Activated B cell treated with CpG ODN at 0.5 μM for 24 hours (primary cell): ENCODE results near the gene ERBB4. TPM values are rescaled to one million over a fixed set of nuclear protein-coding genes. Genes with fewer than 3 reads are reported as not detected.

Experiments
- ATAC-seq: fragments of 200-7000 bp; cut with Tn5 transposase; one replicate; pipeline ENCODE4 v1.10.0; 2021; ENCODE audit warnings: low read depth, mild to moderate bottlenecking, moderate library complexity
- CTCF ChIA-PET: fragments of 350-600 bp; sonication (Branson Sonifier 250); formaldehyde crosslinking; loops from one replicate; lab custom pipeline; 2021; ENCODE audit warnings: antibody characterized with exemption; lab: Charles Lee
- POLR2A ChIA-PET: fragments of 350-600 bp; sonication (Branson Sonifier 250); formaldehyde crosslinking; loops from one replicate; lab custom pipeline; 2021; ENCODE audit warnings: antibody characterized with exemption; lab: Charles Lee
- DNase-seq: peaks from one replicate; pipeline ENCODE4 v3.0.0; 2022
- H3K27ac Mint-ChIP-seq: one replicate; pipeline ENCODE4 v1.8.0; 2020; ENCODE audit warnings: mixed read lengths
- H3K27me3 Mint-ChIP-seq: one replicate; pipeline ENCODE4 v1.8.0; 2021; ENCODE audit warnings: mixed read lengths
- H3K36me3 Mint-ChIP-seq: one replicate; pipeline ENCODE4 v1.8.0; 2021; ENCODE audit warnings: low read depth, mixed read lengths
- H3K4me1 Mint-ChIP-seq: one replicate; pipeline ENCODE4 v1.8.0; 2021; ENCODE audit warnings: mixed read lengths
- H3K4me3 Mint-ChIP-seq: one replicate; pipeline ENCODE4 v1.8.0; 2020; ENCODE audit warnings: mild to moderate bottlenecking, mixed read lengths
- H3K9me3 Mint-ChIP-seq: one replicate; pipeline ENCODE4 v1.8.0; 2020; ENCODE audit warnings: mixed read lengths
- CTCF ChIP-seq: fragments of 200-600 bp; IDR thresholded peaks from one replicate; pipeline ENCODE4 v1.8.0; 2022; ENCODE audit warnings: antibody characterized with exemption, mild to moderate bottlenecking
- intact Hi-C: fragments of 100-400 bp; cut with micrococcal nuclease; formaldehyde crosslinking; loops from one replicate; pipeline ENCODE4 v1.15.1; 2024
- total RNA-seq: library from RNA; stranded (reverse); gene quantifications from 2 replicates; pipeline ENCODE4 v1.2.3, GENCODE V29; 2022

Gene ERBB4
- total RNA-seq, 1 donor from 2014 or later, result not detected

GRCh38 chr2:211512806-211513205 lies 1025.8 kb downstream of the ERBB4 start:
- Mint-ChIP-seq H3K4me3 (no peak overlapping the region), H3K36me3 (no peaks in the 10 kb centered on the region), H3K4me1 (no peaks in the 10 kb centered on the region), H3K27me3 (no peaks in the 10 kb centered on the region), H3K9me3 (peaks cover 2% of the 10 kb centered on the region), H3K27ac (no peak overlapping the region)
- intact Hi-C loops, result no loop called here
- ATAC-seq (no peak), DNase-seq (no peak)
- CTCF ChIA-PET, result no interaction called here
- POLR2A ChIA-PET, result no interaction called here
- no peak for TF ChIP-seq CTCF

- TF ChIP-seq CTCF, result no peak
- Mint-ChIP-seq H3K27me3 (no peaks in the 10 kb centered on the region), H3K36me3 (no peaks in the 10 kb centered on the region), H3K27ac (no peak overlapping the region), H3K9me3 (peaks cover 5% of the 10 kb centered on the region), H3K4me1 (no peaks in the 10 kb centered on the region), H3K4me3 (no peak overlapping the region)
- DNase-seq, result no peak
- intact Hi-C loops, result no loop called here
- ChIA-PET POLR2A (no interaction called here), CTCF (no interaction called here)
- no peak for ATAC-seq
Measured at GRCh38 chr2:211503856-211504255, 1034.7 kb downstream of the ERBB4 start.

GRCh38 chr2:211503198-211503597 lies 1035.4 kb downstream of the ERBB4 start:
- ATAC-seq (no peak), DNase-seq (no peak)
- Mint-ChIP-seq H3K36me3 (no peaks in the 10 kb centered on the region), H3K4me3 (no peak overlapping the region), H3K4me1 (no peaks in the 10 kb centered on the region), H3K27ac (no peak overlapping the region), H3K9me3 (peaks cover 4% of the 10 kb centered on the region), H3K27me3 (no peaks in the 10 kb centered on the region)
- intact Hi-C loops, result no loop called here
- ChIA-PET CTCF (no interaction called here), POLR2A (no interaction called here)
- TF ChIP-seq CTCF, result no peak

GRCh38 chr2:211498551-211499205 lies 1039.9 kb downstream of the ERBB4 start:
- intact Hi-C loops, result no loop called here
- Mint-ChIP-seq H3K4me1 (no peaks in the 10 kb centered on the region), H3K9me3 (no peaks in the 10 kb centered on the region), H3K27ac (no peak overlapping the region), H3K27me3 (no peaks in the 10 kb centered on the region), H3K4me3 (no peak overlapping the region), H3K36me3 (no peaks in the 10 kb centered on the region)
- POLR2A ChIA-PET, result no interaction called here
- DNase-seq, result no peak
- TF ChIP-seq CTCF, result no peak
- ATAC-seq, result no peak
- CTCF ChIA-PET, result no interaction called here

GRCh38 chr2:211495339-211495738 lies 1043.3 kb downstream of the ERBB4 start:
- DNase-seq (no peak), ATAC-seq (no peak)
- Mint-ChIP-seq H3K27ac (no peak overlapping the region), H3K27me3 (no peaks in the 10 kb centered on the region), H3K4me3 (no peak overlapping the region), H3K36me3 (no peaks in the 10 kb centered on the region), H3K4me1 (no peaks in the 10 kb centered on the region), H3K9me3 (peaks cover 2% of the 10 kb centered on the region)
- no peak for TF ChIP-seq CTCF
- CTCF ChIA-PET, result no interaction called here
- POLR2A ChIA-PET, result no interaction called here
- intact Hi-C loops, result no loop called here
